WTC11 (cell line): ENCODE results near the gene GP9.

ENCODE experiments used
- ATF1 ChIP-seq: sonication (generic); formaldehyde crosslinking; IDR thresholded peaks from 2 replicates; pipeline ENCODE4 v1.8.1; 2023; ENCODE audit warnings: mild to moderate bottlenecking, moderate library complexity, missing genetic modification reagents
- ESRRA ChIP-seq: sonication (generic); formaldehyde crosslinking; IDR thresholded peaks from 2 replicates; pipeline ENCODE4 v1.8.1; 2022; ENCODE audit warnings: mild to moderate bottlenecking, missing genetic modification reagents, borderline replicate concordance
- FOXK1 ChIP-seq: sonication (generic); formaldehyde crosslinking; IDR thresholded peaks from 2 replicates; pipeline ENCODE4 v1.8.0; 2022; ENCODE audit warnings: mild to moderate bottlenecking, moderate library complexity, missing genetic modification reagents
- JUN ChIP-seq: sonication (generic); formaldehyde crosslinking; IDR thresholded peaks from 2 replicates; pipeline ENCODE4 v1.8.0; 2023; ENCODE audit warnings: mild to moderate bottlenecking, missing genetic modification reagents
- KAT7 ChIP-seq: sonication (generic); formaldehyde crosslinking; IDR thresholded peaks from 2 replicates; pipeline ENCODE4 v1.8.1; 2023; ENCODE audit warnings: missing genetic modification reagents, mild to moderate bottlenecking, borderline replicate concordance
- NFYB ChIP-seq: sonication (generic); formaldehyde crosslinking; conservative IDR thresholded peaks from 2 replicates; pipeline ENCODE4 v1.8.0; 2022; ENCODE audit warnings: low read depth, missing genetic modification reagents
- NR2C2 ChIP-seq: sonication (generic); formaldehyde crosslinking; IDR thresholded peaks from 2 replicates; pipeline ENCODE4 v1.8.0; 2022; ENCODE audit warnings: mild to moderate bottlenecking, missing genetic modification reagents
- NR3C1 ChIP-seq: sonication (generic); formaldehyde crosslinking; conservative IDR thresholded peaks from 2 replicates; pipeline ENCODE4 v1.8.1; 2023; ENCODE audit warnings: low read depth, mild to moderate bottlenecking, missing genetic modification reagents
- ZNF232 ChIP-seq: sonication (generic); formaldehyde crosslinking; IDR thresholded peaks from 2 replicates; pipeline ENCODE4 v1.8.0; 2022; ENCODE audit warnings: mild to moderate bottlenecking, missing genetic modification reagents
- TF ChIP-seq, protein P1 (sequence below): fragments of 200-600 bp; IDR thresholded peaks from 2 replicates; pipeline ENCODE4 v1.8.0; 2022; ENCODE audit warnings: antibody characterized with exemption
- TF ChIP-seq, protein P2 (sequence below): sonication (generic); formaldehyde crosslinking; IDR thresholded peaks from 2 replicates; pipeline ENCODE4 v1.8.0; 2022; ENCODE audit warnings: mild to moderate bottlenecking, missing genetic modification reagents
- TF ChIP-seq, protein P3 (sequence below): sonication (generic); formaldehyde crosslinking; IDR thresholded peaks from 2 replicates; pipeline ENCODE4 v1.8.1; 2023; ENCODE audit warnings: mild to moderate bottlenecking, missing genetic modification reagents, moderate library complexity
- TF ChIP-seq, protein P4 (sequence below): sonication (generic); formaldehyde crosslinking; IDR thresholded peaks from 2 replicates; pipeline ENCODE4 v1.8.1; 2022; ENCODE audit warnings: mild to moderate bottlenecking, moderate library complexity, missing genetic modification reagents
- TF ChIP-seq, protein P5 (sequence below): sonication (generic); formaldehyde crosslinking; IDR thresholded peaks from 2 replicates; pipeline ENCODE4 v1.8.0; 2022; ENCODE audit warnings: mild to moderate bottlenecking, missing genetic modification reagents

DNA sequence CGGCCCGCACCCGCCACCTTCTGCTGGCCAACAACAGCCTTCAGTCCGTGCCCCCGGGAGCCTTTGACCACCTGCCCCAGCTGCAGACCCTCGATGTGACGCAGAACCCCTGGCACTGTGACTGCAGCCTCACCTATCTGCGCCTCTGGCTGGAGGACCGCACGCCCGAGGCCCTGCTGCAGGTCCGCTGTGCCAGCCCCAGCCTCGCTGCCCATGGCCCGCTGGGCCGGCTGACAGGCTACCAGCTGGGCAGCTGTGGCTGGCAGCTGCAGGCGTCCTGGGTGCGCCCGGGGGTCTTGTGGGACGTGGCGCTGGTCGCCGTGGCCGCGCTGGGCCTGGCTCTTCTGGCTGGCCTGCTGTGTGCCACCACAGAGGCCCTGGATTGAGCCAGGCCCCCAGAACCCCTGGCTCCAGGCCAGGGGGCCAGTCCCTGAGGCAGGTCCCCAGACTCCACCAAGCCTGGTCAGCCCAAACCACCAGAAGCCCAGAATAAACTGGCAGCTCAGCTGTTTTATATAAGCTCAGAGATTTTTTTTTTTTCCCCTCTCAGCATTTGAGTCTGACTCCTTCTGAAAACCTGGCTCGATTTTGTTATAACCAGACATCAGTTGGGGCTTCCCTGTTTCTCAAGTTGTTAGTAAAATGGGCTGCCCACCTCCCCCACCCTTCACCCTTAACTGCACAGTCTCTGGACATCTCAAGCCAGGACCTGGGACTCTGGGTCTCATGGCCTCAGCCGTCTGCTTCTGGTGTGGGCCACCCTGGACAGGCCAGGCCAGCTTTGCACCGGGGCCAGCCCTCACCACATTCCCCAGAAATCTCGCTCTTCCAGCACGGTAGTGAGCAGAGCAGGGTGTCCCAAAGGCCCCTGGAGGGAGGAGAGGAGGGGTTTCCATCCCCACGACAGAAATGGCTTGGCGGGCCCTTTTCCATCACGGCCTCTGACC lies 1.6 kb downstream of the GP9 start:
- no peak for TF ChIP-seq ZNF232 (CRISPR knock-in tag)
- TF ChIP-seq, protein P1, sequence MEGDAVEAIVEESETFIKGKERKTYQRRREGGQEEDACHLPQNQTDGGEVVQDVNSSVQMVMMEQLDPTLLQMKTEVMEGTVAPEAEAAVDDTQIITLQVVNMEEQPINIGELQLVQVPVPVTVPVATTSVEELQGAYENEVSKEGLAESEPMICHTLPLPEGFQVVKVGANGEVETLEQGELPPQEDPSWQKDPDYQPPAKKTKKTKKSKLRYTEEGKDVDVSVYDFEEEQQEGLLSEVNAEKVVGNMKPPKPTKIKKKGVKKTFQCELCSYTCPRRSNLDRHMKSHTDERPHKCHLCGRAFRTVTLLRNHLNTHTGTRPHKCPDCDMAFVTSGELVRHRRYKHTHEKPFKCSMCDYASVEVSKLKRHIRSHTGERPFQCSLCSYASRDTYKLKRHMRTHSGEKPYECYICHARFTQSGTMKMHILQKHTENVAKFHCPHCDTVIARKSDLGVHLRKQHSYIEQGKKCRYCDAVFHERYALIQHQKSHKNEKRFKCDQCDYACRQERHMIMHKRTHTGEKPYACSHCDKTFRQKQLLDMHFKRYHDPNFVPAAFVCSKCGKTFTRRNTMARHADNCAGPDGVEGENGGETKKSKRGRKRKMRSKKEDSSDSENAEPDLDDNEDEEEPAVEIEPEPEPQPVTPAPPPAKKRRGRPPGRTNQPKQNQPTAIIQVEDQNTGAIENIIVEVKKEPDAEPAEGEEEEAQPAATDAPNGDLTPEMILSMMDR, result no peak
- no peak for TF ChIP-seq NR2C2
- TF ChIP-seq, protein P2, sequence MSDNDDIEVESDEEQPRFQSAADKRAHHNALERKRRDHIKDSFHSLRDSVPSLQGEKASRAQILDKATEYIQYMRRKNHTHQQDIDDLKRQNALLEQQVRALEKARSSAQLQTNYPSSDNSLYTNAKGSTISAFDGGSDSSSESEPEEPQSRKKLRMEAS (CRISPR knock-in tag), result no peak
- TF ChIP-seq FOXK1 (CRISPR knock-in tag), result no peak
- TF ChIP-seq ESRRA (CRISPR knock-in tag), result no peak
- no peak for TF ChIP-seq ATF1 (CRISPR knock-in tag)
- no peak for TF ChIP-seq NR3C1
- TF ChIP-seq, protein P3, sequence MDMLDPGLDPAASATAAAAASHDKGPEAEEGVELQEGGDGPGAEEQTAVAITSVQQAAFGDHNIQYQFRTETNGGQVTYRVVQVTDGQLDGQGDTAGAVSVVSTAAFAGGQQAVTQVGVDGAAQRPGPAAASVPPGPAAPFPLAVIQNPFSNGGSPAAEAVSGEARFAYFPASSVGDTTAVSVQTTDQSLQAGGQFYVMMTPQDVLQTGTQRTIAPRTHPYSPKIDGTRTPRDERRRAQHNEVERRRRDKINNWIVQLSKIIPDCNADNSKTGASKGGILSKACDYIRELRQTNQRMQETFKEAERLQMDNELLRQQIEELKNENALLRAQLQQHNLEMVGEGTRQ (CRISPR knock-in tag), result no peak
- TF ChIP-seq, protein P4, sequence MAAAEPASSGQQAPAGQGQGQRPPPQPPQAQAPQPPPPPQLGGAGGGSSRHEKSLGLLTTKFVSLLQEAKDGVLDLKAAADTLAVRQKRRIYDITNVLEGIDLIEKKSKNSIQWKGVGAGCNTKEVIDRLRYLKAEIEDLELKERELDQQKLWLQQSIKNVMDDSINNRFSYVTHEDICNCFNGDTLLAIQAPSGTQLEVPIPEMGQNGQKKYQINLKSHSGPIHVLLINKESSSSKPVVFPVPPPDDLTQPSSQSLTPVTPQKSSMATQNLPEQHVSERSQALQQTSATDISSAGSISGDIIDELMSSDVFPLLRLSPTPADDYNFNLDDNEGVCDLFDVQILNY, result no peak
- no peak for TF ChIP-seq NFYB
- no peak for TF ChIP-seq KAT7 (CRISPR knock-in tag)
- TF ChIP-seq, protein P5, sequence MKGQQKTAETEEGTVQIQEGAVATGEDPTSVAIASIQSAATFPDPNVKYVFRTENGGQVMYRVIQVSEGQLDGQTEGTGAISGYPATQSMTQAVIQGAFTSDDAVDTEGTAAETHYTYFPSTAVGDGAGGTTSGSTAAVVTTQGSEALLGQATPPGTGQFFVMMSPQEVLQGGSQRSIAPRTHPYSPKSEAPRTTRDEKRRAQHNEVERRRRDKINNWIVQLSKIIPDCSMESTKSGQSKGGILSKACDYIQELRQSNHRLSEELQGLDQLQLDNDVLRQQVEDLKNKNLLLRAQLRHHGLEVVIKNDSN (CRISPR knock-in tag), result no peak
- no peak for TF ChIP-seq JUN (CRISPR knock-in tag)
